OCI-LY7 (cell line): Measurements from ENCODE around the gene CHRFAM7A. TPM values are rescaled to one million over a fixed set of nuclear protein-coding genes. Genes with fewer than 3 reads are reported as not detected.

ENCODE experiments used
- small RNA-seq: library from RNA; depleted of rRNA; stranded (forward); fragments of <200 nt; gene quantifications from one replicate; pipeline ENCODE3, GENCODE V24; 2014
- total RNA-seq, 2 experiments: library from RNA; depleted of rRNA in 1 of 2; stranded (reverse); fragments of >200 nt in 1 of 2; shearing (Covaris generic) in 1 of 2; gene quantifications; 2 replicates each; pipeline ENCODE4 v1.2.3, GENCODE V29; 2014 to 2022

The CHRFAM7A gene
- total RNA-seq, 2 experiments from 2014 or later = 2.1 TPM; not detected in 1

Small RNA genes within 50 kb of the gene (small RNA-seq; reads per million reads assigned to genes)
- gene AC019322.2 = not detected
- gene RF00019 = not detected
- 0.42 reads per million for gene RF00096
- gene RN7SL196P = not detected

Other genes with a start within 250 kb of the CHRFAM7A start
- gene GOLGA8R, start 20.7 kb upstream of the CHRFAM7A start, total RNA-seq (2014; rRNA removed; shearing (Covaris generic)) = 0.15 TPM in 1 of 2 replicates, not detected in the other
- 0.74 and 0.76 TPM in 2 replicates for gene GOLGA8R, start 20.7 kb upstream of the CHRFAM7A start, total RNA-seq (2022)
- gene GOLGA8Q, start 158.5 kb upstream of the CHRFAM7A start, total RNA-seq (2014; rRNA removed; shearing (Covaris generic)) = not detected in 2 replicates
- not detected in 2 replicates for gene GOLGA8Q, start 158.5 kb upstream of the CHRFAM7A start, total RNA-seq (2022)
- 0.09 TPM in 1 of 2 replicates, not detected in the other for gene GOLGA8H, start 210.5 kb upstream of the CHRFAM7A start, total RNA-seq (2014; rRNA removed; shearing (Covaris generic))
- 0.21 and 0.44 TPM in 2 replicates for gene GOLGA8H, start 210.5 kb upstream of the CHRFAM7A start, total RNA-seq (2022)